Dermis microvascular lymphatic vessel endothelial cell (primary cell): ENCODE data around the gene NEBL. TPM values are rescaled to one million over a fixed set of nuclear protein-coding genes. Genes with fewer than 3 reads are reported as not detected.
"Not testable (repeated sequence)": the region's sequence is repeated elsewhere in the genome, so short reads cannot be mapped to it uniquely, and the experiment has no call there.

Source experiments
- DNase-seq, 2 donors: peaks; one replicate each; pipeline versions ENCODE4 v3.0.0 to v3.0.0-alpha.2; 2010; ENCODE audit warnings: low read depth in 2 of 2
- total RNA-seq: library from RNA; depleted of rRNA; stranded (reverse); fragments of >200 nt; gene quantifications from 2 replicates; pipeline ENCODE4 v1.2.1, GENCODE V29; 2014

Gene NEBL, protein sequence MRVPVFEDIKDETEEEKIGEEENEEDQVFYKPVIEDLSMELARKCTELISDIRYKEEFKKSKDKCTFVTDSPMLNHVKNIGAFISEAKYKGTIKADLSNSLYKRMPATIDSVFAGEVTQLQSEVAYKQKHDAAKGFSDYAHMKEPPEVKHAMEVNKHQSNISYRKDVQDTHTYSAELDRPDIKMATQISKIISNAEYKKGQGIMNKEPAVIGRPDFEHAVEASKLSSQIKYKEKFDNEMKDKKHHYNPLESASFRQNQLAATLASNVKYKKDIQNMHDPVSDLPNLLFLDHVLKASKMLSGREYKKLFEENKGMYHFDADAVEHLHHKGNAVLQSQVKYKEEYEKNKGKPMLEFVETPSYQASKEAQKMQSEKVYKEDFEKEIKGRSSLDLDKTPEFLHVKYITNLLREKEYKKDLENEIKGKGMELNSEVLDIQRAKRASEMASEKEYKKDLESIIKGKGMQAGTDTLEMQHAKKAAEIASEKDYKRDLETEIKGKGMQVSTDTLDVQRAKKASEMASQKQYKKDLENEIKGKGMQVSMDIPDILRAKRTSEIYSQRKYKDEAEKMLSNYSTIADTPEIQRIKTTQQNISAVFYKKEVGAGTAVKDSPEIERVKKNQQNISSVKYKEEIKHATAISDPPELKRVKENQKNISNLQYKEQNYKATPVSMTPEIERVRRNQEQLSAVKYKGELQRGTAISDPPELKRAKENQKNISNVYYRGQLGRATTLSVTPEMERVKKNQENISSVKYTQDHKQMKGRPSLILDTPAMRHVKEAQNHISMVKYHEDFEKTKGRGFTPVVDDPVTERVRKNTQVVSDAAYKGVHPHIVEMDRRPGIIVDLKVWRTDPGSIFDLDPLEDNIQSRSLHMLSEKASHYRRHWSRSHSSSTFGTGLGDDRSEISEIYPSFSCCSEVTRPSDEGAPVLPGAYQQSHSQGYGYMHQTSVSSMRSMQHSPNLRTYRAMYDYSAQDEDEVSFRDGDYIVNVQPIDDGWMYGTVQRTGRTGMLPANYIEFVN
- 0.63 and 1.2 TPM in 2 replicates for total RNA-seq

DNA sequence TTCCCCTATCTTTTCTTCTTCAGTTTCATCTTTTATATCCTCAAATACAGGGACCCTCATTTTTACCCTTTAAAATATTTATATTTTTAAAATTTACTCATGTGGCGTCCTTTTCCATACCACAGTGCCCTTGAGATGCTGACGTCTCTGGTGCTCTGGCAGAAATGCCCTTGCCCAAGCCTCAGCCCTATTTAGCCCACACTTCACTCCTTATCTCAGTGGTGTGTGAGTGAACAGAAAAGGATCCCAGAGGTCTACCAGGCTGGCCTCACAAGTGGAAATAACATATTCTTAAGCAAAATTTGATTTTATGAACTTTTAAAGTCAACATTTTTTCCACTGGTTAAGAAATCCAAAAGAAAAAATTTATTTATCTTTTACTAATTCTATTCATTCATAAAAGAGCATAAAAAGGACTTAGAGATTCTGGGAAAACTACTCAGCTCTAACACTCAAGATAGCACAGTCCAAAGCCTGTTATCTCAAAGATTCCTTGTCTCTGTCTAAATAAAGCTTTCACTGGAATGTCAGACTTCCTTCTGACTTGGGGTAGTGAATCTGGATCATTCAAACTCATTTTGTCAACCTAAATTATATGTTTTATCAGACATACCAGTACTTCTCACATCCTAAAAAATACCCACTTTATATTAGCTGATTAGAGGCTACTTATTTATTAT, at the start of gene NEBL:
NEBL (minus strand) TSS at position 166 of the 680 bp plus-strand sequence; CDS start at position 60, 106 bp downstream.
- DNase-seq = no peak

DNA sequence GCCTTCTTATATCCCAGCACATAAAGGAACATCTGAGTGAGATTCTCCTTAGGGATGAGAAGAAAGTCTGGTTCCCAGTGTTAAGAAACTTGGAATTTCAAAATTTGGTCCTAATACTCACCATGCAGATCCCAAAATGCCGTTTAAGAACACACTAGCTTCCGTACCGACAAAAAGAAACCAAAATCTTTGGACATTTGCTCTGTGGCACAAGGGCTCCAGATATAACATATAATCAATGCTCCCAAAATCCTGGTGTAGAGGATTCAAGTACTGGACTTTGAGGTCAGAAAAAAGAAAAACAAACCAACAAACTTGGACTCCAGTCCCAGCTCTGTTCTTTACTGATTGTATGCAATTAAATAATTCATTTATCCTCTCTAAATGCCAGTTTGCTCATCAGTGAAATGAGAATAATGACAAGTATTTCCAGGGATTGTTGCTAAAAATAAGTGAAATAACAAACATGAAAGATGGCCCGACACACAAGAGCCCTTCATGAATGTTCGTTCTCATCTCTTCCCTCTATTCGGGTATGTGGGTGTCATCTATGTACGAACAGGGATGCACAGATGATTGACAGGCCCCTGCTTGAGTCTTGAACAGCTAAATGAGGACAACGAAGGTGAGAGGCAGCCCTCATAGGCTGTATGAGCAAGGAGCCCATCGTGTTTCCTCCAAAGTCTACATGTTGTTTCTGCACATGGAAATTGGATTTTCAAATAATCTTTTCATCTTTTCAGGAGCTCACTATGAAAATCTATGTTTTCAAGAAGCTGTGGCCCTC, 48.6 kb upstream of the NEBL start:
- DNase-seq = no peak

DNA sequence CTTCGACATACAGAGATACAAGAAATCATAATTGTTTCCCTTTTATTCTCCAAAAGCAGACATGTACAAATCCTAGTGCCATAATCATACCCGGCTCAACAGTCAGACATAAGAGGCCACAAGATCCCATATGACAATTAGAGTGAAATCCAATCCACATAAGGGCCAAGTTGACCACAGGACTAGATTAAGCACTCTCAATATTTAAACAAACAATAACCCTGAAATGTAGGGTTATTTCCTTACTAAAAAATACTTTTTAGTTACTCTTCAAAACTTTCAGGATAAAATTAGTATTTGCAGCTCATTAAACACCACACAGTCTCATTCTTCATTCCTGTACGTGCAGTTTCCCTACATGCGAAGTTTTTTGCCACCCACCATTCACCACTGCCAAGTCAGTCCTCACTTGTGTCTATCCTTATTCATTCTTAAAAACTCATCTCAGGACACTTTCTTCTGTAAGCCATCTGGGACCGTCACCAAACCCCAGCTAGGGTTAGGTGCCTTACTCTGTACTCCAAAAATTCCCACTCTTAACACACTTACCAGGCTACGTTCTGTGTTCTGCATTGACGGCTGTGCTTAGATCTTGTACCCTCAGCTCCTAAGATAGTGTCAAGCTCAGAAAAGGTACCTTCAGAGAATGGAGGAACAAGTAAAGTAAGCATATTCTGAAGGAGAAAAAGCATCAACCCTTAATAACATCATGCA, 47.8 kb upstream of the NEBL start:
- no peak for DNase-seq

DNA sequence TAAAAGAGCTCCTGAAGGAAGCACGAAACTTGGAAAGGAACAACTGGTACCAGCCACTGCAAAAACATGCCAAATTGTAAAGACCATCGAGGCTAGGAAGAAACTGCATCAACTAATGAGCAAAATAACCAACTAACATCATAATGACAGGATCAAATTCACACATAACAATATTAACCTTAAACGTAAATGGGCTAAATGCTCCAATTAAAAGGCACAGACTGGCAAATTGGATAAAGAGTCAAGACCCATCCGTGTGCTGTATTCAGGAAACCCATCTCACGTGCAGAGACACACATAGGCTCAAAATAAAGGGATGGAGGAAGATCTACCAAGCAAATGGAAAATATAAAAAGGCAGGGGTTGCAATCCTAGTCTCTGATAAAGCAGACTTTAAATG, 42.3 kb upstream of the NEBL start:
- DNase-seq = not testable (repeated sequence)

DNA sequence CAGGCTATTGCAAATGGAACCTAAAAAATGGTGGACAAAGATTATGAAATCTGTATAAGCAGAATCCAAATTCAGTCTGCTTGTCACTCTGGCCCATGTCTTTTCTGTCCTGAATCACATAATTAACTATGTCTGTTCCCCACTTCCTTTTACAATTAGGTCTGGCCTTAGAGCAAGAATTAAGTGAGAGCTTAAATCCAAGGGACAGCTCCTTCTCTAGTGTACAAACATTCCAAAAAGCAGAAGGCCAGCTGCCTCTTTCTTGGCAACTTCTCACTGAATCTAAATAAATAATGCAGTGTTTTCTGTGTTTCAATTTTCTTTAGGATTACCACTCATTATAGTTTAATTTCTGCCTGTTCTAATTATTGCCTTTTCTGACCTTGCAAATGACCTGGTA, 39.3 kb upstream of the NEBL start:
- no peak for DNase-seq

DNA sequence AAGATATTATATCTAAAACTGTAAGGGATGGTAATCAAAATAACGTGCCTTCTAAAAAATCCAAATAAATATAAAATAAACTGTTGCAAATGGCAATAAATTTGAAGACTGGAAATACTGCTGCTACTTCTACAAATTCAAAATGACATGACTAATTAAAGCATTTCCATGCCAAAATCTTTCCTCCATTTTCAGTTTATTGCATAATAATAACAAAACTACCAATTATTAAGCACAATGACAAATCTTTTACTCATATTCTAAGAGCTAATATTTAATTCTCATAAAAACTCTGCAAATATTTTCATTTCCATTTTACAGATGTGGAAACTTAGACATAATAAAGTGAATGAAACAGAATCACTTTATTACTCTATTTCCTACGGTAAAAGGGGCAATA, 38.8 kb upstream of the NEBL start:
- DNase-seq = no peak

DNA sequence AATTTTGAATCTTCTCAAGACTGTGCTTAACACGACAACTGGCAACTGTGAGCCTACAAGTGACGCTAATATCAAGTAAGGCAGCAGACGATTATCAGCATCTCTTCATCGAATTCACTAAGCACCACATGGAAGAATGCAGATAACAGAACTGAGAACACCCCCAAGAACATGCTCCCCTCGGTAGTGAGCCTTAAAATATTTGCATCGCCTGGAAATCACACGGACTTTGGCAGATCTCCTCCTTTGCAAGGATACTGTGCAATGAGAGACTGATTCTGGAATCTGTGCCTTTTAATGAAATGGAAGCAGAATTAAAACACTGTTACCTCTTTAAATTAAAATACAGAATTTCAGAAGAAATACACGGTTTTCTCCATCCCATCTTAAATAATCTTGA, 38.2 kb upstream of the NEBL start:
- no peak for DNase-seq

DNA sequence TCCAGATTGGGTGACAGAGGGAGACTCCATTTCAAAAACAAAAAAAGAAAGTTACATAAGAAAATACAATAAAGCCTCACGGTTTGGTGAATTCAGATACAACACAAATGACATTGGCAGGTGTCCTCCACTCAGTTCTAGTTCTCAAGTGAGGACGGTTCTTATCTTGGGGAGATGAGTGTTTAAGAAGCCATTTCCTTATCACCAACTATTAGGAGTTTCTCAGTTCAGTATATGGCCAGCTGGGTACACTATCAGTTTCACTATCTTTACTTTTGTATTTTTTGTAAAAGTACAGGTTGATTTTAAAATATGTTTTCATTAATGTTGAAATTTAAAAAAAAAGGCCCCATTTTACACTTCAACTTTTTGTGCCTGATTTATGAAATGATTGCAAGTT, 36.6 kb upstream of the NEBL start:
- no peak for DNase-seq

DNA sequence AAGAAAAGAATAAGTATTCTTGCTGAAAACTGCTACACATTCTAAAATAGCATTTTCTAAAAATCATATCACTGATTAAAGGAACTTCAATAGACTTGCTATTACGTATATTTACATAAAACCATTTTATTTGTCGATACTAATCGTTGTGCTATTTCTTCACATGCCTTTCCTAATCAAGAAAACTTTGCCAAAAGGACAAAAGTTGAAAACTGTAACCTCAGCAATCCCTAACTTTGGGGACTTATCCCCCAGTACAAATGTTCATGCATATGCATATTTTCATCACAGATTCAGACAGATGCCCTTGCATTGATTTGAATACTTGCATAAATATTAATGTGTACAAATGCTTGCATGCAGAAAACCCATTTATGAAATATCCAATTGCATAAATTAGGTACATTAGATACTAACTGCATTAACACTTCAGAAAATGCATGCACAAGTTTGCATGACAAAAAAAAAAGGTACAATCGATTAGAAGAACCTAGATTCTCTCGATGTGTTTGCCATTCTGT, 35.6 kb upstream of the NEBL start:
- no peak for DNase-seq

DNA sequence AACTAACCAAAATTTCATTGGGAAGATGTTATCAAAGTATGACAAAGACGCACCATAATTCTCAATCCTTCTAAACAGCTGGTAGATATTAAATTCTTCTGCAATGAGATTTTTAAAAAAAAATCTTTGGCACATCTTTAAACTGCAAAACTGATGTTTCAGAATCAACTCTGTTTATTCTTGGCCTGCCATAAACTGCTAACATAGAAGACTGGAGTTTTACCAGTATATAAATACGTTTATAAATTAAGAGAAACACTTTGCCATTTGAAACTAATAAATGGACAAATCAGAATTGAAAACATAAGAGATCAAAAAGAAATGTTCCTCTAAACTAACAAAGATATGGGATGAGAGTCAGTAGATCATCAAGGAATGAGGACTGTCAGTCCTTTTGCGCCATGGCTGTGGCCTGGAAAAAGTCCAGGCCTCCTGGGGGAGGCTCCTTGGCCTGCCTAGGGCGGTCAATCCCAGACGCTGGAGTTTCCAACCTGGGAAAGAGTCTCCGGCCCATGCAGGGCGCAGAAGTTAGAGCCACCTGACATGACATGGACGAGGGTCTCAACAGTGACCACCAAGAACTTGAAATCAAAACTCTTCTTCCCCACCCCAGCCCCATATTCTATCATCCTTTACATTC, 34.2 kb upstream of the NEBL start:
- no peak for DNase-seq

DNA sequence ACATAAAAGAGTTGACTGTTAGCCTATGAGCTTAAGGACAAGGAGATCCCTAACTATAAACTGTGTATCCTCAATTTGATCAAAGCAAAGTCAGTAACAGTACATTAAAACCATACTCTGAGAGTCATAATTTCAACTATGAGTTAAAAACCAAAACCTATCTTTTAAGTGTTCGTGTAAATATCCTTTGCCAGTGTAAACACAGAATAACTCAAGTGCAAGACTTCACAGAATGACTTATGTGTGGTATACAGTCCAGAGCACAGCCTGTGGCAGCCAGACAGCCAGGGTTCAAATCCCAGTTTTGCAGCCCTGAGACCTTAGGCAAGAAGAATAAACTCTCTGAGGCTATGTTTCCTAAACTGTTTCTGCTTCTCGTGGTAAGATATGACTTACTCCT, 30.3 kb upstream of the NEBL start:
- DNase-seq = no peak

DNA sequence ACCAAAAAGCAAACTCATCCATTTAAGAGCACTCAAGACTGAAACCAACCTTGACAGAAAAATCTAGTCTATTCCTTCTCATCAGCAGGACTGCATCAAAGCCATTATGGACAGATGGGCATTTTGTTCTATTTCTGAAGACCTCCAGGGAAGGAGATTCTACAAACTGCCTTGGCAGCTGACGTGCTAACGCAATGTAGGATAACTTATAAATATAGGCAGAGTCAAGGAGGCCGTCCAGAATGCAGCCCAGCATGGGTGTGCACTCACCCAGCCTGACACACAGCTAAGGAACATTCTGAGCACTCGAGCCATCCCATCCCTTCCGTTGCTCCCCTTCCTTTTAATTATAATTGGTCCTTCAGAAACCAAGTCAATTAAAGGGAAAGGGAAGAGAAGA, 25.3 kb upstream of the NEBL start:
- DNase-seq = no peak

DNA sequence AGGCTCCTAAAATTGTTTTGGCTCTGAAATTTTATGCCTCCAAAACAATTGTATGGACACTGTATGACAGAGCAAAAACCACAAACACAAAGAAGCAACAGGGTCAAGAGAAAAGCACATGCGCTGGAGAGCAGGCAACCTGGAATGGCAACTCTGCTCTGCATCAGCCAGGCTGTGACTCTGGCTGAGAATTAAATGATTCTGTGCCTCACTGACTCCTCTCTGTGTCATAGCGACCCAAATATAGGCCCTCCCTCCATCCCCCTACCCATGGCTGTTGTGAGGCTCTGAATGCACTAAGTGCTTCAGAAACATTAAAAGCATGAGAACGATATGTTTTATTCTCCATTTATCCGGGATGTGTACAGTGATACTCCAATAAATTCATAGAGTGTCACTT, 24.9 kb upstream of the NEBL start:
- no peak for DNase-seq

DNA sequence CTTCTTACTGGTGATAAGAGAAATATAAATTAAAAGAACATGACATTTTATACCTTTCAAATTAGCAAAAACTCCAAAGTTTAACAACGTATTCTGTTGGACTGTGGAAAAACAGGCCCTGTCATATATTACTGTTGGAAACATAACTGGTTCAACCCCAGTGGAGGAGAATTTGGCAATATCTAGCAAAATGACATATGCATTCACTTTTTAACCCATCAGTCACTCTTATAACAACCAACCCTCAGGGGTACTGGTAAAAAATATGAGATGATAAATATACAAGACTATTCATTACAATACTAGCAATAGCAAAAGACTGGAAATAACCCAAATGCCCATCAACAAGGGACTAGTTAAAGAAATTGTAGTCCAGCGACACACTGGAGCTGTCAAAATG, 22.9 kb upstream of the NEBL start:
- no peak for DNase-seq

DNA sequence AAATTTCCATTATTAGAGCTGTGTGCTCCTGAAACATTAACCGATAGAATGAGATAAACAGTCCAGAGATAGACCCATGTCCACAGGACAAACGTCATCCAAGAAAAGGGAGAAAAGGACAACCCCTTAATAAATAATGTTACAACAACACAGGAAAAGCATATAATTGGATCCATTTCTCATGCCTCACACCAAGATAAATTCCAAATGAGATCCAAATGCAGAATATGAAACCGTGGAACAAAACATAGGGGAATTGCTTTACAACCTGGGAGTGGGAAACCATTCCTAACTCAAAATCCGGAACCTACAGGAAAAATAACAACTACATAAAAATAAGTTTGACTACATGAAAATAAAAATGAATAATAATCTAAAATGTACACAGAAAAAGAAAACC, 22.4 kb upstream of the NEBL start:
- no peak for DNase-seq

DNA sequence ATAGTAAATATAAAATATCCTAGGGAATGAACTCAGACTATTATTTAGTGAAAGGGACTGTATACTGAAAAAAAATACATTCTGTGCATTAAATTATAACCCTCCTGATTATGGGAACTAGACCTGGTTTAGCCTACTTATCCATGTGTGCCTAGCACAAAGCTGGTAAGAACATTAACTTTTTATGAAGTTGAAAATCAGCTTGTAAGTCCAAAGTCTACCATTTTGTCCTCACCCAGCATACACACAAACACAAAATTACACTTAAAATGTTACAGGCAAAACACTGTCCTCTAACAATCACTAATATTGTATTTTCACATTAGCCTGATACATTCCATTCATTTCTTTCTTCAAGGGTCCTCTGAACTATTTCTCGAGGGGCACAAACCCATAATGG, 19.9 kb upstream of the NEBL start:
- no peak for DNase-seq

DNA sequence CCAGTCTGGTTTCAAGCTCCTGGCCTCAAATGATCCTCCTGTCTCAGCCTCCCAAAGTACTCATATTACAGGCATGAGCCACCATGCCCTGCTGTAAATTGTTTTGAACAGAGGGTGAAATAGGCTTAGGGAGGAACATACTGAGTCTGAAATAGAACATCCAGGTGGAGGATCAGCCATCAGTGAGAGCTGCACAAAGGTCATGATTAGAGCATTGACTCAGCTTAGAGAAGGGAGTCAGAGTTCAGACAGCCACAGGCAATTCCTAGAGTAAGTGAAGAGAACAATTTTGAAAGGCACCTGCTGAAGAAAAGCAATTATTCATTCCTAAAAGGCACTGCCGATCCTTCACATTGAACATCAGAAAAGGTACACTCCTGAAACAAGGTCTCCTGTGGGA, 15.9 kb upstream of the NEBL start:
- DNase-seq = no peak

DNA sequence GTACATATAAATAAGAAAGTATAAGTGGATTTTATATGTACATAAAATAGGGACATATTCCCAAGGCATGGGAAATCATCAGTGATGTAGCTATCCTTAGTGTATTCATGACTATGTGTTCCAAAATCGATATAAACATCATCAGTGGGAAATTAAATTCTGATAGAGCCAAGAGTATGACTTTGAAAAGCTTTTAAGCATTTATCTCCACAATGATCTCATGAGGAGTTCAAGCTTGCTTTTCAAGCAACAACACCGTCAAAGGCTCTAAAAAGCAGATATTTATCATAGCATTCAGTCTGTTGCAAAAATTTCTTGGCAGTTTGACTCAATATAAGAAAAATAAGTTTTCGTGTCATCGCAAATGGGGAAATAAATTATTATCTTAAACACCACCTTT, 14.5 kb upstream of the NEBL start:
- DNase-seq = no peak

DNA sequence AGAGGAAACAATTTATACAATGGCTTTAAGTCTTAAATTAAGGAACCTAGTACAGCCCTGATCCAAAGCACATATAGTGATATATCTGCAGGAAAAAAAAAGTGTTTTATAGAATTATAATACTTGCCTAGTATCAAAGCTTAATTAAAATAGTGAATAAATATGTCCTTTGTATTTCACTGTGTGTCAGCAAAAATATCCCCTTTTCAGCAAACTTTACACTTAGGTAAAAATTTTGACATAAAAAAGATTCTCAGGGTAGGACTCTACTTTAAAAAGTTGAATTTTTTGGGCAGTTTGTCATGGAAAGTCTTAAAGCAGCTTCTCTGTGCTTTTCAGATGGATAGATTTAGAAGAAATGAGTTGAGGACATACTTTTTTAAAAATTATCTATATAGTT, 12.7 kb upstream of the NEBL start:
- DNase-seq = no peak

DNA sequence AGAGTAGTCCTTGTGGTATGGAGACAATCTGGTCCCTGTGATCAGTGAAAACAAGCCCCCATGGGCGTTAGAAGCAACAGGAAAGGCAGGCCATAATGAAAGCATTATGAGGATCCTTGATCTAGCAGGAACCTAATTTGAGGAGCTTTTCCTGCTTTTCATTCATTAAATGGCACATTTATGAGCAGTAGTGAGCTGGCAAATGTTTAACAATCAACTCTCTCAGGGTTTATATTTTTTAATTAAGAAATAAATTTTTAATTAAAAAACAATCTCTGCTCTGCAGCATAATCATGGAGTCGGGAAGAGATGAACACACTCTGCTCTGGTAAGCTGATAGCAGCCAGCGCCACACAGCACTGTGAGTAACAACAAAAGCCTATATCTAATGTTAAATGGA, 11.3 kb upstream of the NEBL start:
- DNase-seq = no peak
